ENCODE measurements around the gene TAC4. TPM values are rescaled to one million over a fixed set of nuclear protein-coding genes. Genes with fewer than 3 reads are reported as not detected.

TAC4 gene
- total and polyA plus RNA-seq, 9 of the 15 experiments (the other 6 are each of a cell fraction or from before 2014, with no cell fraction given), result 0.17 TPM; not detected in 8

- TF ChIP-seq E4F1 (CRISPR knock-in tag; IDR thresholded peaks at IDR 0.05; ENCODE audit: borderline replicate concordance), result peak; percentile 78; the same call in 1 of the 2 replicates
- TF ChIP-seq CEBPG (CRISPR knock-in tag; IDR thresholded peaks at IDR 0.05), result no peak
- no peak for TF ChIP-seq CEBPG (tag; conservative IDR thresholded peaks at IDR 0.05 in 1 of 2, IDR thresholded peaks at IDR 0.05 in 1 of 2)
- TF ChIP-seq HNRNPK (IDR thresholded peaks at IDR 0.05; ENCODE audit: low read depth, low read length, poor library complexity, severe bottlenecking), result no peak
- TF ChIP-seq UBTF (IDR thresholded peaks at IDR 0.05; ENCODE audit: borderline replicate concordance in 1 of 2, low read depth in 2 of 2, low read length in 2 of 2), result no peak
- no peak for TF ChIP-seq ZNF12 (CRISPR knock-in tag; IDR thresholded peaks at IDR 0.05)
- TF ChIP-seq OTX1 (CRISPR knock-in tag; IDR thresholded peaks at IDR 0.05), result no peak
- TF ChIP-seq NFRKB (IDR thresholded peaks at IDR 0.05; ENCODE audit: low read depth), result peak; percentile 98
- TF ChIP-seq ZBTB1 (CRISPR knock-in tag; IDR thresholded peaks at IDR 0.05; ENCODE audit: borderline replicate concordance, low read depth), result no peak
- no peak for TF ChIP-seq ZNF41 (CRISPR knock-in tag; conservative IDR thresholded peaks at IDR 0.05)
- TF ChIP-seq HNRNPL (IDR thresholded peaks at IDR 0.05; ENCODE audit: low read depth, low read length), result no peak
- peak; percentile 66 for TF ChIP-seq ZNF384 (IDR thresholded peaks at IDR 0.05; ENCODE audit: low read depth, low read length)
- peak; percentile 80 for TF ChIP-seq GMEB1 (CRISPR knock-in tag; IDR thresholded peaks at IDR 0.05)
- TF ChIP-seq ZNF23 (CRISPR knock-in tag; IDR thresholded peaks at IDR 0.05), result no peak
- TF ChIP-seq PRDM10 (IDR thresholded peaks at IDR 0.05; ENCODE audit: partially characterized antibody), result peak; percentile 93
- 0 out of 2 replicates have a peak, but pooled peaks have one; percentile 40 for TF ChIP-seq ZNF583 (CRISPR knock-in tag; IDR thresholded peaks at IDR 0.05)
- TF ChIP-seq CEBPB (tag; IDR thresholded peaks at IDR 0.05), result no peak
- no peak for TF ChIP-seq ZBTB8A (IDR thresholded peaks at IDR 0.05; ENCODE audit: partially characterized antibody)
These were observed 59.2 kb downstream of the TAC4 start, which contains the start of gene KAT7 (continued) for GRCh38 chr17:49788478-49789242.

Measured in K562 (cell line).